GM21515 (cell line): ENCODE results near the gene FMO5.
"Not testable (repeated sequence)": the region's sequence is repeated elsewhere in the genome, so short reads cannot be mapped to it uniquely, and the experiment has no call there.

Experiments
- ATAC-seq: cut with Tn5 transposase; IDR thresholded peaks from one replicate; pipeline ENCODE4 v1.9.1; 2021; ENCODE audit not compliant: unreplicated experiment

The FMO5 gene

DNA sequence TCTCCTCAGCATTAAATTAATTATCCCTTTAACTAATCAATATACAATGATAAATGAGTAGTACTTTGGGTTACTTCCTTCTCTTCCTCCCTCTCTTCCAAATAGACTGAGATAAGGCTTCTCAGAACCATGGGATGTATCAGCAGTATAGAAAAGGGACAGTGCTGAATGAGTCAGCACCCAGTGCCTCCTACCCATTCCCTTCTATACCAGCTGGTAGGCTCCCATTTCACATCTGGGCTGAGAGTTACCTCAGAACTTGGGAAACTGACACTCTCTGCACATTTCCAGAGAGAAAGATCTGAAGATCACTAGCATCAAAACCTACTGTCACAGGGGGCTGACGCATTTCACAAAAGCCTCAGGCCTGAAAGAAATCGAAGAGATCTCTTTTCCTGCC lies 68.0 kb downstream of the FMO5 start:
- not testable (repeated sequence) for ATAC-seq

DNA sequence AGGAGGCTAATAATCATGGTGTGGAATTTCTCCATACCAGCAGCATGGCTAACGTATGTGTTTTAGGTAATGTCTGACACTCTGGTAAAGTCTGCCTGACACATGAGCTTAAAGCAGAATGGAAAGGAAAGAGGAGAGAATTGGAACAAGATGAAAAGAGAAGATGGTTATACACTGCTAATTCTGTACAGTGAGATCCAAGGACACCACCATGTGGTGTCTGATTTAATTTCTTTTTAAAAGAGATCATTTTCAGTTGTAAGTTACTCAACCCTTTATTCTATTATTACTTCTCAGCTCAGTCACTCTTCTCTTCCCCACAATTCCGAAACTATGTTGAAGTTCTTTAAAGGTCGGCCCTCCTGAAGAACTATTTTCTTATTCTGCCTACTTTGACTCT lies 68.5 kb downstream of the FMO5 start:
- ATAC-seq: no peak

DNA sequence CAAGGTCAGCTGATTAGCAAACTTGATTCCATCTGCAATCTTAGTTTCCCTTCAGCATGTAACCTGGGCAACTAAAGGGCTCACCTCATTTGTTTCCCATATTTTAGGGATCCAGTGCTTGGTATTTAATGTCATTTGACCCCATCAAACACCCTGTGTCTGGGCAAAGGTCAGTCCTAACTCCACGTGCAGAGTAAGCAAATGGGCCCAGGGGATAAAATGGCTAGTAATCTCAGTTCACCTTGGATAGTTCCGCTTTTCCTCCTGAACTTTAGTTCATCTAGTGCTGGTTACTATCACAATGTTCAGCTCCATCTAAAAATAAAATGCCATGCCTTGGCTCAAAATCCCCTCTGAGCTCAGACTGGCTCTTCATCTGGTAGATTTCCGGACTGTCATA lies 72.4 kb downstream of the FMO5 start:
- no peak for ATAC-seq

DNA sequence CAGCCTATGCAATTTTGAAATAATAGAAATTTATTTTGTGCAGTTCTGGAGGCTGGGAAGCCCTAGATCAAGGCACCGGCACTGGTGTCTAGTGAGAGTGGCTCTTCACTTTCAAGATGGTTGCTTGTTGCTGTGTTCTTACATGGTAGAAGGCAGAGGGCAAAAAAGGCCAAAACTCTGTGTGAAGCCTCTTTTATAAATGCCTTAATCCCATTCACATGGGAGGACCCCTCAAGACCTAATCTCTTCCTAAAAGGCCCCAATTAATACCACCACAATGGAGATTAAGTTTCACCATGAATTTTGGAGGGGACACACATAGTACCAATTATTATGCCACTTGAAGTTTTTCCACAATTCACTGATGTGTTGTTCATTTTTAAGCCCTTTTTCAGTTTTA lies 73.9 kb downstream of the FMO5 start:
- no peak for ATAC-seq

DNA sequence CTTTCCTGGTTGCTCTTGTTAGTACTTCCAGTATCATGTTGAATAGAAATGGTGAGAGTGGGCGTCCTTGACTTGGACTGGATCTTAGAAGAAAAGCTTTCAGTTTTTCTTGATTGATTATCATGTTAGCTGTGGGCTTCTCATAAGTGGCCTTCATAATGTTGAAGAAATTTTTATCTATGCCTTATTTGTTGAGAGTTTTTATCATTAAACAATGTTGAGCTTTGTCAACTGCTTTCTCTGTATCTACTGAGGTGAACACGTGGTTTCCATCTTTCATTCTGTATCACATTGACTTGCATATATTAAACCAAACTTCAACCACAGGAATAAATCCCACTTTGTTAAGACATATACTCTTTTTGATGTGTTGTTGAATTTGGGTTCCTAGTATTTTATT lies 82.3 kb downstream of the FMO5 start:
- ATAC-seq: no peak
